Smooth muscle cell (in vitro differentiated cells): ENCODE data around the gene JPH2. TPM values are rescaled to one million over a fixed set of nuclear protein-coding genes. Genes with fewer than 3 reads are reported as not detected.

Experiments
- DNase-seq: peaks from one replicate; lab custom pipeline; 2025; ENCODE audit not compliant: unreplicated experiment; lab: John Stamatoyannopoulos, UW
- H2AFZ ChIP-seq: fragments of 200-600 bp; sonication (generic); 2 replicates; pipeline ENCODE4 v1.6.0; 2016; ENCODE audit warnings: antibody characterized with exemption, low read depth, mild to moderate bottlenecking
- H3F3A ChIP-seq: fragments of 200-600 bp; sonication (generic); 2 replicates; pipeline ENCODE4 v1.6.0; 2017; ENCODE audit warnings: antibody characterized with exemption, low read depth
- H3K27ac ChIP-seq: fragments of 200-600 bp; sonication (generic); 2 replicates; pipeline ENCODE4 v1.5.1; 2016; ENCODE audit warnings: low read depth, mild to moderate bottlenecking
- H3K27me3 ChIP-seq: fragments of 200-600 bp; sonication (generic); 2 replicates; pipeline ENCODE4 v1.6.1; 2016; ENCODE audit warnings: low read depth, mild to moderate bottlenecking
- H3K36me3 ChIP-seq: fragments of 200-600 bp; sonication (generic); 2 replicates; pipeline ENCODE4 v1.5.1; 2016; ENCODE audit warnings: low read depth
- H3K4me1 ChIP-seq: fragments of 200-600 bp; sonication (generic); 2 replicates; pipeline ENCODE4 v1.5.1; 2016; ENCODE audit warnings: low read depth
- H3K4me2 ChIP-seq: fragments of 200-600 bp; sonication (generic); 2 replicates; pipeline ENCODE4 v1.6.0; 2016; ENCODE audit warnings: mild to moderate bottlenecking
- H3K4me3 ChIP-seq: fragments of 200-600 bp; sonication (generic); 2 replicates; pipeline ENCODE4 v1.5.1; 2016; ENCODE audit warnings: mild to moderate bottlenecking
- H3K79me2 ChIP-seq: fragments of 200-600 bp; sonication (generic); 2 replicates; pipeline ENCODE4 v1.6.0; 2016; ENCODE audit warnings: low read depth, mild to moderate bottlenecking
- H3K9ac ChIP-seq: fragments of 200-600 bp; sonication (generic); 2 replicates; pipeline ENCODE4 v1.6.0; 2016; ENCODE audit warnings: low read depth
- H3K9me3 ChIP-seq: fragments of 200-600 bp; sonication (generic); replicated peaks from 2 replicates; pipeline ENCODE4 v1.5.1; 2016; ENCODE audit warnings: low read depth
- H4K20me1 ChIP-seq: fragments of 200-600 bp; sonication (generic); 2 replicates; pipeline ENCODE4 v1.6.0; 2016; ENCODE audit warnings: low read depth
- WGBS: methylation state at CpG from one replicate; pipeline ENCODE4 v1.1.7; 2016; ENCODE audit warnings: low lambda C conversion rate; 5-methylcytosine and 5-hydroxymethylcytosine counted together
- polyA plus RNA-seq: library from polyadenylated mRNA; unstranded; fragments of >200 nt; fragmentation: Nextera tagmentation; extraction: Ambion mirVana; gene quantifications from 2 replicates; pipeline ENCODE4 v1.2.1, GENCODE V29; 2016
- total RNA-seq: library from RNA; depleted of rRNA; stranded (reverse); fragments of >200 nt; gene quantifications from 2 replicates; pipeline ENCODE4 v1.2.3, GENCODE V29; 2014
- TF ChIP-seq, protein P1 (sequence below): fragments of 200-600 bp; sonication (generic); IDR thresholded peaks from 2 replicates; pipeline ENCODE4 v1.5.1; 2017; ENCODE audit warnings: borderline replicate concordance, mild to moderate bottlenecking, antibody characterized with exemption; ENCODE audit not compliant: insufficient read depth, poor library complexity, severe bottlenecking

Gene JPH2
- total and polyA plus RNA-seq, 2 experiments from 2014 or later, result 4.4 to 6.0 TPM

- Histone ChIP-seq H3K36me3 (no peaks in the 10 kb centered on the region), H3K9me3 (no peaks in the 10 kb centered on the region), H3K9ac (no peak overlapping the region), H3K4me2 (no peak overlapping the region), H2AFZ (no peak overlapping the region), H3K4me1 (no peaks in the 10 kb centered on the region), H3K27ac (no peak overlapping the region), H4K20me1 (no peaks in the 10 kb centered on the region), H3F3A (no peaks in the 10 kb centered on the region), H3K79me2 (no peaks in the 10 kb centered on the region), H3K4me3 (no peak overlapping the region), H3K27me3 (no peaks in the 10 kb centered on the region)
- DNase-seq, result no peak
- 90% methylated on average over 17 of the region's 17 CpGs for WGBS
- TF ChIP-seq, protein P1, sequence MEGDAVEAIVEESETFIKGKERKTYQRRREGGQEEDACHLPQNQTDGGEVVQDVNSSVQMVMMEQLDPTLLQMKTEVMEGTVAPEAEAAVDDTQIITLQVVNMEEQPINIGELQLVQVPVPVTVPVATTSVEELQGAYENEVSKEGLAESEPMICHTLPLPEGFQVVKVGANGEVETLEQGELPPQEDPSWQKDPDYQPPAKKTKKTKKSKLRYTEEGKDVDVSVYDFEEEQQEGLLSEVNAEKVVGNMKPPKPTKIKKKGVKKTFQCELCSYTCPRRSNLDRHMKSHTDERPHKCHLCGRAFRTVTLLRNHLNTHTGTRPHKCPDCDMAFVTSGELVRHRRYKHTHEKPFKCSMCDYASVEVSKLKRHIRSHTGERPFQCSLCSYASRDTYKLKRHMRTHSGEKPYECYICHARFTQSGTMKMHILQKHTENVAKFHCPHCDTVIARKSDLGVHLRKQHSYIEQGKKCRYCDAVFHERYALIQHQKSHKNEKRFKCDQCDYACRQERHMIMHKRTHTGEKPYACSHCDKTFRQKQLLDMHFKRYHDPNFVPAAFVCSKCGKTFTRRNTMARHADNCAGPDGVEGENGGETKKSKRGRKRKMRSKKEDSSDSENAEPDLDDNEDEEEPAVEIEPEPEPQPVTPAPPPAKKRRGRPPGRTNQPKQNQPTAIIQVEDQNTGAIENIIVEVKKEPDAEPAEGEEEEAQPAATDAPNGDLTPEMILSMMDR, result no peak
Measured at GRCh38 chr20:44085616-44086434, 101.2 kb downstream of the JPH2 start.

GRCh38 chr20:44084891-44085290 is 102.1 kb downstream of the JPH2 start:
- Histone ChIP-seq H3K9me3 (no peaks in the 10 kb centered on the region), H3K4me3 (no peak overlapping the region), H4K20me1 (no peaks in the 10 kb centered on the region), H3K4me1 (no peaks in the 10 kb centered on the region), H3K27ac (no peak overlapping the region), H3K27me3 (no peaks in the 10 kb centered on the region), H3K79me2 (no peaks in the 10 kb centered on the region), H2AFZ (no peak overlapping the region), H3F3A (no peaks in the 10 kb centered on the region), H3K4me2 (no peak overlapping the region), H3K36me3 (no peaks in the 10 kb centered on the region), H3K9ac (no peak overlapping the region)
- TF ChIP-seq, protein P1, result no peak
- 97% methylated on average over 7 of the region's 7 CpGs for WGBS
- no peak for DNase-seq

DNA sequence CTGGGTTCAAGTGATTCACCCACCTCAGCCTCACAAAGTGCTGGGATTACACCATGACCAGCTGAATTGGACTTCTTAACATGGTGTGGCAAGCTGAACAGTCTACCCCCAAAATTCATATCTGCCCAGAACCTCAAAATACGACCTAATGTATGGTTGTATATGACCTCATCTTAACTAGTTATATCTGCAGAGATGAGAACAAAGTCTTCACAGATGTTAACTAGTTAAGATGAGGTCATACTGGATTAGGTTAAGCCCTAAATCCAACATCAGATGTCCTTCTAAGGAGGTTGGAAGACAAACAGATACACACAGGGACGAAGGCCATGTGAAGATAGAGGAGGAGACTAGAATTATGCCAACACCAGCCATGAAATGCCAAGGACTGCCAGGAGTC is 102.5 kb downstream of the JPH2 start:
- H3F3A ChIP-seq, result no peaks in the 10 kb centered on the region
- no peaks in the 10 kb centered on the region for H3K4me1 ChIP-seq
- no peaks in the 10 kb centered on the region for H3K27me3 ChIP-seq
- DNase-seq, result no peak
- H2AFZ ChIP-seq, result no peak overlapping the region
- TF ChIP-seq, protein P1, result no peak
- no peak overlapping the region for H3K9ac ChIP-seq
- no peak overlapping the region for H3K4me2 ChIP-seq
- H3K36me3 ChIP-seq, result no peaks in the 10 kb centered on the region
- H4K20me1 ChIP-seq, result no peaks in the 10 kb centered on the region
- no peak overlapping the region for H3K27ac ChIP-seq
- no peaks in the 10 kb centered on the region for H3K9me3 ChIP-seq
- 46% methylated on average over 2 of the region's 2 CpGs for WGBS
- no peak overlapping the region for H3K4me3 ChIP-seq
- H3K79me2 ChIP-seq, result no peaks in the 10 kb centered on the region
